A549 (cell line): Measurements from ENCODE around the gene CABP1. TPM values are rescaled to one million over a fixed set of nuclear protein-coding genes. Genes with fewer than 3 reads are reported as not detected.

Source experiments
- ATAC-seq, 2 experiments: fragments of 200-7000 bp in 1 of 2; fragments of >200 bp in 1 of 2; cut with Nextera tagmentation in 1 of 2; cut with Tn5 transposase in 1 of 2; 3 replicates each; pipeline versions ENCODE4 v1.8.0 to v1.9.1; 2018 to 2020; ENCODE audit warnings: mild to moderate bottlenecking in 1 of 2, moderate library complexity in 1 of 2
- CTCF ChIA-PET: fragments of 300-600 bp; sonication (Branson Sonifier 250); formaldehyde crosslinking; extraction: SDS; loops from one replicate; lab custom pipeline; 2021; ENCODE audit warnings: antibody characterized with exemption, inconsistent platforms; lab: Yijun Ruan, JAX
- POLR2A ChIA-PET: fragments of 350-600 bp; formaldehyde crosslinking; extraction: SDS; loops from one replicate; lab custom pipeline; 2021; ENCODE audit warnings: antibody characterized with exemption, inconsistent platforms; lab: Yijun Ruan, JAX
- DNase-seq, 2 experiments: peaks; one replicate each; pipeline versions ENCODE4 v3.0.0 to v3.0.0-alpha.2; 2011 to 2016; ENCODE audit warnings: low read depth in 1 of 2, low spot score in 1 of 2
- FAIRE-seq: peaks from 2 replicates; lab custom pipeline; 2011; peaks lifted over from hg19 to GRCh38; lab: Jason Lieb, UNC
- H3K27ac ChIP-seq, 2 experiments: fragments of >200 bp; sonication (Bioruptor Twin); formaldehyde crosslinking; 3 replicates each; pipeline ENCODE4 v1.5.1; 2016 to 2017
- H3K4me1 ChIP-seq: fragments of >200 bp; sonication (Bioruptor Twin); formaldehyde crosslinking; 3 replicates; pipeline ENCODE4 v1.6.1; 2016
- H3K4me2 ChIP-seq: fragments of >200 bp; sonication (Bioruptor Twin); formaldehyde crosslinking; 3 replicates; pipeline ENCODE4 v1.6.1; 2016
- H3K4me3 ChIP-seq: fragments of >200 bp; sonication (Bioruptor Twin); formaldehyde crosslinking; 3 replicates; pipeline ENCODE4 v1.5.1; 2016
- H3K9me3 ChIP-seq: fragments of >200 bp; sonication (Bioruptor Twin); formaldehyde crosslinking; 3 replicates; pipeline ENCODE4 v1.6.1; 2016
- BCL3 ChIP-seq: fragments of >200 bp; sonication (Bioruptor Twin); formaldehyde crosslinking; IDR thresholded peaks from 3 replicates; pipeline ENCODE4 v1.6.1; 2016
- BHLHE40 ChIP-seq: IDR thresholded peaks from 2 replicates; pipeline ENCODE4 v1.6.1; 2012; ENCODE audit warnings: low read depth, low read length, inconsistent platforms
- E2F6 ChIP-seq: IDR thresholded peaks from 2 replicates; pipeline ENCODE4 v1.6.1; 2012; ENCODE audit warnings: low read depth, borderline replicate concordance
- EHMT2 ChIP-seq: fragments of 200-600 bp; sonication (generic); IDR thresholded peaks from 2 replicates; pipeline ENCODE4 v1.6.1; 2016; ENCODE audit warnings: antibody characterized with exemption, low read depth, mild to moderate bottlenecking, moderate library complexity
- ESRRA ChIP-seq: fragments of 150-350 bp; IDR thresholded peaks from 2 replicates; pipeline ENCODE4 v1.6.1; 2014; ENCODE audit warnings: mild to moderate bottlenecking, low read length, borderline replicate concordance
- FOSB ChIP-seq: fragments of 250-450 bp; sonication (Bioruptor Pico); IDR thresholded peaks from 2 replicates; pipeline ENCODE4 v1.5.0; 2020; ENCODE audit warnings: mild to moderate bottlenecking, moderate library complexity
- GATA3 ChIP-seq: IDR thresholded peaks from 2 replicates; pipeline ENCODE4 v1.6.1; 2012; ENCODE audit warnings: borderline replicate concordance
- HES2 ChIP-seq: fragments of >200 bp; sonication (Bioruptor Twin); formaldehyde crosslinking; IDR thresholded peaks from 2 replicates; pipeline ENCODE4 v1.6.1; 2016
- HEYL ChIP-seq: fragments of 250-450 bp; sonication (Bioruptor Pico); IDR thresholded peaks from 2 replicates; pipeline ENCODE4 v1.8.0; 2021; ENCODE audit warnings: mild to moderate bottlenecking, moderate library complexity
- HOXA7 ChIP-seq: fragments of 250-450 bp; sonication (Bioruptor Pico); IDR thresholded peaks from 2 replicates; pipeline ENCODE4 v1.5.0; 2020; ENCODE audit warnings: mild to moderate bottlenecking, moderate library complexity
- HOXB5 ChIP-seq: fragments of 250-450 bp; sonication (Bioruptor Pico); IDR thresholded peaks from 2 replicates; pipeline ENCODE4 v1.5.0; 2020; ENCODE audit warnings: mild to moderate bottlenecking, moderate library complexity
- JUN ChIP-seq, 2 experiments: fragments of >200 bp; sonication (Bioruptor Twin); formaldehyde crosslinking; IDR thresholded peaks; 2 replicates in 1 of 2; 3 replicates in 1 of 2; pipeline ENCODE4 v1.6.1; 2016 to 2017
- KDM1A ChIP-seq: fragments of 200-600 bp; sonication (generic); IDR thresholded peaks from 2 replicates; pipeline ENCODE4 v1.6.1; 2016; ENCODE audit warnings: low read depth, mild to moderate bottlenecking
- MAX ChIP-seq: IDR thresholded peaks from 2 replicates; pipeline ENCODE4 v1.6.1; 2012
- MAZ ChIP-seq: fragments of 150-350 bp; IDR thresholded peaks from 2 replicates; pipeline ENCODE4 v1.6.1; 2014; ENCODE audit warnings: antibody characterized with exemption, low read depth, low read length, borderline replicate concordance
- NPAS2 ChIP-seq: fragments of 250-450 bp; sonication (Bioruptor Pico); IDR thresholded peaks from 2 replicates; pipeline ENCODE4 v1.8.0; 2022; ENCODE audit warnings: mild to moderate bottlenecking, moderate library complexity, borderline replicate concordance
- PHF8 ChIP-seq: fragments of 200-600 bp; sonication (generic); IDR thresholded peaks from 2 replicates; pipeline ENCODE4 v1.6.1; 2016; ENCODE audit warnings: low read depth, mild to moderate bottlenecking, antibody characterized with exemption, moderate library complexity, borderline replicate concordance
- POLR2A ChIP-seq: IDR thresholded peaks from 2 replicates; pipeline ENCODE4 v1.6.1; 2012; ENCODE audit warnings: mild to moderate bottlenecking, low read length
- RFX5 ChIP-seq: fragments of 450-650 bp; IDR thresholded peaks from 2 replicates; pipeline ENCODE4 v1.7.1; 2014; ENCODE audit warnings: antibody characterized with exemption, mild to moderate bottlenecking, moderate library complexity
- SMC3 ChIP-seq: fragments of >200 bp; sonication (Bioruptor Twin); formaldehyde crosslinking; IDR thresholded peaks from 3 replicates; pipeline ENCODE4 v1.6.1; 2018; ENCODE audit warnings: inconsistent platforms
- TP53 ChIP-seq: fragments of 250-450 bp; sonication (Bioruptor Pico); IDR thresholded peaks from 2 replicates; pipeline ENCODE4 v1.5.0; 2021; ENCODE audit warnings: mild to moderate bottlenecking, moderate library complexity
- ZFP36 ChIP-seq: fragments of 450-650 bp; IDR thresholded peaks from 2 replicates; pipeline ENCODE4 v1.6.1; 2014; ENCODE audit warnings: borderline replicate concordance; ENCODE audit not compliant: partially characterized antibody
- WGBS: methylation state at CpG from one replicate; pipeline ENCODE4 v1.1.6; 2017; ENCODE audit errors: missing lambda C conversion rate; 5-methylcytosine and 5-hydroxymethylcytosine counted together
- polyA plus RNA-seq, 4 experiments: library from polyadenylated mRNA; depleted of rRNA in 3 of 4; stranded (reverse); fragments of >200 nt; fragmentation: RNase III in 1 of 4; extraction: RNeasy Plus Mini Kit Qiagen cat#74134 plus additional on column Dnase treatment in 1 of 4; gene quantifications; 2 replicates in 3 of 4; 3 replicates in 1 of 4; pipeline ENCODE4 v1.2.3, GENCODE V29; 2011 to 2017
- TF ChIP-seq, protein P1 (sequence below): IDR thresholded peaks from 2 replicates; pipeline ENCODE4 v1.6.1; 2012

Gene CABP1
- polyA plus RNA-seq, 2 of the 4 experiments (the other 2 are of a cell fraction), result 0.15 to 0.22 TPM

DNA sequence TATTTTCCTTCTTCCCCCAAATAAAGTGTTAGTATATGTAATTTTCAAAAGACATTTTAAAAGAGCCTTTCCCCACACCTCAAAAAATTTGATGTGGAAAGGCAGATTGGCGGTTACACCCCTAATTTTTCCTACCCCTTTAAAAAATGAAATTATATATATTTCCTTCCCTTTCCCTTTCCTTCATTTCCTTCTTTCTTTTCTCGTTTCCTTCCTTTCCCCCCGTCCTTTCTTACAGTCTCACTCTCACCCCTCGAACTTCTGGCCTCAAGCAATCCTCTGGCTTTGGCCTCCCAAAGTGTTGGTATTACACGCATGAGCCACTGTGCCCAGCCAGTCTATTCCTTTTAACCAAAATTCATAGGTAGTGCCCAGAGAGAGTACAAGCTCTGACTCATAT lies 65.6 kb downstream of the CABP1 start:
- H3K27ac ChIP-seq, result peak overlapping the region in 1 of 2 experiments; percentile 37; a peak in 1 of 6 replicates
- H3K9me3 ChIP-seq, result no peaks in the 10 kb centered on the region
- peaks cover 13% of the 10 kb centered on the region for H3K4me1 ChIP-seq
- no peak overlapping the region for H3K4me2 ChIP-seq
- no peak for DNase-seq
- ATAC-seq, result no peak
- CTCF ChIA-PET, result interaction anchor here (1.1 to 19.0 kb wide), 6 partner anchors 10 to 266 kb away, joined by 3 to 137 read pairs (median 5); no protein-coding TSS in a partner anchor
- TF ChIP-seq ZFP36, result no peak
- TF ChIP-seq KDM1A, result no peak
- no peak for TF ChIP-seq HOXB5 (CRISPR knock-in tag)
- no peak for TF ChIP-seq GATA3
- TF ChIP-seq SMC3, result no peak
- no peak for TF ChIP-seq FOSB
- no peak for TF ChIP-seq BHLHE40
- no peak for TF ChIP-seq HES2
- TF ChIP-seq, protein P1, sequence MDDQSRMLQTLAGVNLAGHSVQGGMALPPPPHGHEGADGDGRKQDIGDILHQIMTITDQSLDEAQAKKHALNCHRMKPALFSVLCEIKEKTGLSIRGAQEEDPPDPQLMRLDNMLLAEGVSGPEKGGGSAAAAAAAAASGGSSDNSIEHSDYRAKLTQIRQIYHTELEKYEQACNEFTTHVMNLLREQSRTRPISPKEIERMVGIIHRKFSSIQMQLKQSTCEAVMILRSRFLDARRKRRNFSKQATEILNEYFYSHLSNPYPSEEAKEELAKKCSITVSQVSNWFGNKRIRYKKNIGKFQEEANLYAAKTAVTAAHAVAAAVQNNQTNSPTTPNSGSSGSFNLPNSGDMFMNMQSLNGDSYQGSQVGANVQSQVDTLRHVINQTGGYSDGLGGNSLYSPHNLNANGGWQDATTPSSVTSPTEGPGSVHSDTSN, result no peak
- TF ChIP-seq POLR2A, result no peak
- TF ChIP-seq MAZ, result no peak
- no peak for TF ChIP-seq ESRRA
- no peak for TF ChIP-seq HOXA7
- TF ChIP-seq MAX, result no peak
- no peak for TF ChIP-seq RFX5
- 71% methylated on average over 5 of the region's 5 CpGs for WGBS
- POLR2A ChIA-PET, result no interaction called here
- no peak for FAIRE-seq
- no peak overlapping the region for H3K4me3 ChIP-seq

- no peak overlapping the region for H3K27ac ChIP-seq
- ATAC-seq, result no peak
- no peaks in the 10 kb centered on the region for H3K9me3 ChIP-seq
- 64% methylated on average over 4 of the region's 4 CpGs for WGBS
- H3K4me3 ChIP-seq, result no peak overlapping the region
- FAIRE-seq, result no peak
- POLR2A ChIA-PET, result no interaction called here
- DNase-seq, result no peak
- H3K4me2 ChIP-seq, result no peak overlapping the region
- CTCF ChIA-PET, result interaction anchor here (1.0 to 6.6 kb wide), 9 partner anchors 8 to 263 kb away, joined by 3 to 62 read pairs (median 5); no protein-coding TSS in a partner anchor
- no peak for TF ChIP-seq PHF8
- no peak for TF ChIP-seq NPAS2
- TF ChIP-seq EHMT2, result no peak
- H3K4me1 ChIP-seq, result peaks cover 20% of the 10 kb centered on the region
Measured at GRCh38 chr12:120708651-120709050, 68.2 kb downstream of the CABP1 start.

GRCh38 chr12:120710031-120710804 lies 69.8 kb downstream of the CABP1 start, which contains the start of gene UNC119B:
Gene UNC119B, plus strand, starts transcription at chr12:120710458. Its CDS starts 17 bp downstream, at chr12:120710475.
- no peak for FAIRE-seq
- TF ChIP-seq BCL3 (peak; percentile 54; the same call in 1 of the 3 replicates), ESRRA (no peak), MAX (peak; percentile 39; the same call in 1 of the 2 replicates), TP53 (CRISPR knock-in tag) (no peak), GATA3 (peak; percentile 16; the same call in 1 of the 2 replicates), HOXB5 (CRISPR knock-in tag) (no peak), PHF8 (peak; percentile 33; the same call in 1 of the 2 replicates), E2F6 (no peak), POLR2A (peak; percentile 82), HEYL (CRISPR knock-in tag) (no peak), JUN (IDR thresholded peaks at IDR 0.05) (peak; percentile 75 to 76)
- peak within 1 kb of the TSS; percentile 75 for H3K4me3 ChIP-seq
- peak within 1 kb of the TSS; percentile 80 for H3K4me2 ChIP-seq
- no peaks in the 10 kb centered on the region for H3K9me3 ChIP-seq
- peak; percentile 52 to 79 for DNase-seq
- ChIA-PET POLR2A (interaction anchor here (1.0 kb wide), 2 partner anchors 19 to 23 kb away, joined by 3 to 5 read pairs; partner anchors contain the start of gene MLEC), CTCF (interaction anchor here (1.2 to 6.6 kb wide), 8 partner anchors 10 to 127 kb away, joined by 3 to 62 read pairs (median 7); no protein-coding TSS in a partner anchor)
- peak; percentile 87 to 89 for ATAC-seq
- H3K27ac ChIP-seq, result peak within 1 kb of the TSS; percentile 85 to 96
- 8% methylated on average over 9 of the region's 76 CpGs for whole genome bisulfite sequencing
- peaks cover 20% of the 10 kb centered on the region for H3K4me1 ChIP-seq
